Glutamatergic neuron (in vitro differentiated cells): ENCODE results near the gene CCL22. TPM values are rescaled to one million over a fixed set of nuclear protein-coding genes. Genes with fewer than 3 reads are reported as not detected.
"Not testable (repeated sequence)": the region's sequence is repeated elsewhere in the genome, so short reads cannot be mapped to it uniquely, and the experiment has no call there.

Experiments
- DNase-seq: peaks from one replicate; pipeline ENCODE4 v3.0.0; 2022
- H3K27ac Mint-ChIP-seq: one replicate; pipeline ENCODE4 v1.8.0; 2020; ENCODE audit warnings: mild to moderate bottlenecking, mixed read lengths, inconsistent platforms; ENCODE audit not compliant: unreplicated experiment
- H3K27me3 Mint-ChIP-seq: one replicate; pipeline ENCODE4 v1.8.0; 2020; ENCODE audit warnings: mild to moderate bottlenecking, moderate library complexity, mixed read lengths, inconsistent platforms; ENCODE audit not compliant: unreplicated experiment
- H3K36me3 Mint-ChIP-seq: one replicate; pipeline ENCODE4 v1.8.0; 2020; ENCODE audit warnings: mild to moderate bottlenecking, mixed read lengths, inconsistent platforms; ENCODE audit not compliant: unreplicated experiment
- H3K4me1 Mint-ChIP-seq: one replicate; pipeline ENCODE4 v1.8.0; 2020; ENCODE audit warnings: mild to moderate bottlenecking, low read depth, mixed read lengths, inconsistent platforms; ENCODE audit not compliant: unreplicated experiment
- H3K4me3 Mint-ChIP-seq: one replicate; pipeline ENCODE4 v1.8.0; 2020; ENCODE audit warnings: mild to moderate bottlenecking, mixed read lengths, inconsistent platforms; ENCODE audit not compliant: unreplicated experiment
- H3K9me3 Mint-ChIP-seq: one replicate; pipeline ENCODE4 v1.8.0; 2020; ENCODE audit warnings: mild to moderate bottlenecking, moderate library complexity, mixed read lengths, inconsistent platforms; ENCODE audit not compliant: unreplicated experiment
- CTCF ChIP-seq: fragments of 200-600 bp; sonication (generic); IDR thresholded peaks from one replicate; pipeline ENCODE4 v1.5.0; 2021; ENCODE audit not compliant: partially characterized antibody, unreplicated experiment
- total RNA-seq: library from RNA; stranded (reverse); fragmentation: NEBNext Ultra II Directional; extraction: Animal tissue kit (Norgen Biotek cat#: 25700); gene quantifications from one replicate; pipeline ENCODE4 v1.2.1, GENCODE V29; 2021; ENCODE audit not compliant: unreplicated experiment

CCL22 gene
- total RNA-seq, 1 donor from 2014 or later: not detected

DNA sequence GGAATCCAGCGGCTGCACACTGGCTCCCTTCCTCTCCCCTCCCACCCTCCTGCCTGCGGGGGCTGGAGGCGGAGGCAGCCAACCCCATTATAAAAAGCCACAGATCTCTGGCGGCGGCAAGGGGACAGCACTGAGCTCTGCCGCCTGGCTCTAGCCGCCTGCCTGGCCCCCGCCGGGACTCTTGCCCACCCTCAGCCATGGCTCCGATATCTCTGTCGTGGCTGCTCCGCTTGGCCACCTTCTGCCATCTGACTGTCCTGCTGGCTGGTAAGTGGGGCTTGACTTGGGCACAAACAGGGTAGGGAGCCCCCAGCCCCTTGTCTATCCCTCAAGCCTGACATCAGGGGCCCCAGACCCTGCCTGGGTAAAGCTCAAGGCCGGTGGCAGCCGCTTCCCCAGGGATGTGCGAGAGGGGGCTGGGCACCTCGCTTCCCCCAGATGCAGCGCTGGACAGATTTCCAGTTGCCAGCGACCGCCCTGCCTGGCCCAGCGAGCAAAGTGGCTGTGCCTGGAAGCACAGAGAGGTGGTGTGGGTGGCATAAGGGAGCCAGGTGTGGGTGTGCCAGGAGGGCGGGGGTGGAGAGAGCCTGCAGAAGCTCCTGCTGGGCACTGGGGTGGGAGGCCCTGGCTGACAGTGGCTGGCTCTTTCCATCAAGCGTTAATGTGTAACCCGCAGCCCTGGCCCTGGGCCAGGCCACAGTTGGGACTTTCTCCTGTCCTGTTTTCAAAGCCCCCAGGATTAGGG, 14.0 kb downstream of the CCL22 start, which contains the start of gene CX3CL1:
TSS of gene CX3CL1 (plus strand) at position 119 of the 745 bp plus-strand sequence. CDS start at position 198, 79 bp downstream.
- H3K4me3 Mint-ChIP-seq: no peak within 1 kb of the TSS
- TF ChIP-seq CTCF: no peak
- peak; percentile 39 for DNase-seq
- peaks cover 5% of the 10 kb centered on the region for H3K27me3 Mint-ChIP-seq
- H3K9me3 Mint-ChIP-seq: no peaks in the 10 kb centered on the region
- no peaks in the 10 kb centered on the region for H3K36me3 Mint-ChIP-seq
- no peak within 1 kb of the TSS for H3K27ac Mint-ChIP-seq
- H3K4me1 Mint-ChIP-seq: peaks cover 5% of the 10 kb centered on the region

- H3K36me3 Mint-ChIP-seq: no peaks in the 10 kb centered on the region
- TF ChIP-seq CTCF: no peak
- DNase-seq: no peak
- peaks cover 5% of the 10 kb centered on the region for H3K27me3 Mint-ChIP-seq
- H3K27ac Mint-ChIP-seq: no peak overlapping the region
- H3K9me3 Mint-ChIP-seq: no peaks in the 10 kb centered on the region
- H3K4me3 Mint-ChIP-seq: no peak overlapping the region
- H3K4me1 Mint-ChIP-seq: peaks cover 5% of the 10 kb centered on the region
Observed at GRCh38 chr16:57373117-57373947, 14.7 kb downstream of the CCL22 start.

DNA sequence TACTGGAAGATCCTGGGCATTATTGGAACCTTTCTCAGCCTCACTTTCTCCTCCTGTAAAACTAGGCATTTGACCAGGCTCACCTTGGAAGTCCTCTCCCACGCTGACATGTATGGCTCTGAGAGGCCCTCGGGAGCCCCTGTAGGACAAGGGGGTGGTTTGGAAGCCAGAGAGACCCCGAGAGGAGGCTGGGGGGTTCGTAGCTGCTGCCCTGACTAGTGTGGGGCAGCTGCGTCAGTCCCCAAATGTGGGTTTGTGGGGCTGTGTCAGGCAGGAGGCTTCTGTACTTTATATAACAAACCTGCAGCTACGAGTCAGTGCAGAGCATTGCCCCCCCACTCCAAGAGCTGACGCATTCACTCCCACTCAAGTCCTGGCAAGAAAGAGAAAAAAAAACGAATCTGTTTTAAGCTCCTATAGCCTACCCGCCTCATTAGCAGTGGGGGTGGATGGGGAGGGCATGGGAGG, 15.5 kb downstream of the CCL22 start:
- no peak for TF ChIP-seq CTCF
- H3K27ac Mint-ChIP-seq: no peak overlapping the region
- H3K9me3 Mint-ChIP-seq: no peaks in the 10 kb centered on the region
- H3K36me3 Mint-ChIP-seq: no peaks in the 10 kb centered on the region
- H3K27me3 Mint-ChIP-seq: peaks cover 5% of the 10 kb centered on the region
- no peak overlapping the region for H3K4me3 Mint-ChIP-seq
- DNase-seq: no peak
- H3K4me1 Mint-ChIP-seq: peaks cover 5% of the 10 kb centered on the region

DNA sequence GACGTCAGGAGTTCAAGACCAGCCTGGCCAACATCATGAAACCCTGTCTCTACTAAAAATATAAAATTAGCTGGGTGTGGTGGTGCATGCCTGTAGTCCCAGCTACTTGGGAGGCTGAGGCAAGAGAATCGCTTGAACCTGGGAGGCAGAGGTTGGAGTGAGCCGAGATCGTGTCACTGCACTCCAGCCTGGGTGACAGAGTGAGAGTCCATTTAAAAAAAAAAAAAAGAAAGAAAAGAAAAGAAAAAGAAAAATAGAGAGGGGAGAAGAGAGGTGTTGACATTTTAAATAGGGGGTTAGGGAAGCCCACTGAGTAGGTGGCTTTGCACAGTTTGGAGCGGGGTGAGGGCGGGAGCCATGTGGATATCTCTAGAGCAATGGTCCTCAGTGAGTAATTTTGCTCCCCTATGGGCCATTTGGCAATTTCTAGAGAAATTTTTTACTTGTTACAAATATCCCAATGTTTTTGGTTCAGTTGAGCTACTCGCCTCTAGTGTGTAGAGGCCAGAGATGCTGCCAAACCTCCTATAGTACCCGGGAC, 16.4 kb downstream of the CCL22 start:
- not testable (repeated sequence) for H3K4me1 Mint-ChIP-seq, H3K4me3 Mint-ChIP-seq, H3K9me3 Mint-ChIP-seq, H3K36me3 Mint-ChIP-seq, H3K27ac Mint-ChIP-seq, H3K27me3 Mint-ChIP-seq, DNase-seq

DNA sequence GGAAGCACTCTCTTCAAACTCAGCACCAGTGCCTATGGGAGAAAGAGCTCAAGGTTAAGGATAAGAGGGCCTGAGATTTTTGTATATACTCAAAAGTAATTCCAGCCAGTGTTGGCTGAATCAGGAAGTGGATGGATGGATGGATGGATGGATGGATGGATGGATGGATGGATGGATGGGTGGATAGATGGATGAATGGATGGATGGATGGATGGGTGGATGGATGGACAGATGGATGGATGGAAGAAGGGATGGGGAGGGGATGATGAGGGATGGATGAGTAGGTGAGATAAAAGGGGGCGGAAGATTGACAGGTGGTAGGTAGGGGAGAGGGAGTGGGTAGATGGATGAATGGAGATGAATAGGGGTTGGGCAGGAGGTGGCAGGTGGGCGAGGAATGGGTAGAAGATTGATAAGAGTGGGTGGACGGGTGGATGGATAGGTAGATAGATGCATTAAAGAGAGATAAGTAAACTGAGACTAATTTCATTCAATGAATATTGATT, 17.8 kb downstream of the CCL22 start:
- Mint-ChIP-seq H3K4me3 (no peak overlapping the region), H3K4me1 (peaks cover 5% of the 10 kb centered on the region), H3K36me3 (no peaks in the 10 kb centered on the region), H3K27ac (no peak overlapping the region), H3K9me3 (no peaks in the 10 kb centered on the region), H3K27me3 (peaks cover 5% of the 10 kb centered on the region)
- no peak for DNase-seq
- no peak for TF ChIP-seq CTCF
